Spleen (tissue), 7 donors: ENCODE results near the gene TPX2.

Experiments used
- POLR2A ChIP-seq, 3 donors: fragments of 450-650 bp; IDR thresholded peaks; one replicate each; pipeline ENCODE4 v1.5.1; 2017; ENCODE audit warnings: antibody characterized with exemption in 3 of 3, mild to moderate bottlenecking in 1 of 3
- POLR2AphosphoS5 ChIP-seq, 3 donors: sonication (generic); formaldehyde crosslinking; IDR thresholded peaks; one replicate each; pipeline ENCODE4 v1.5.1; 2017; ENCODE audit warnings: antibody characterized with exemption in 3 of 3
- TF ChIP-seq, protein P1 (sequence below), 11 experiments: fragments of 200-600 bp in 7 of 11; fragments of 450-650 bp in 4 of 11; sonication (generic) in 4 of 11; IDR thresholded peaks in 8 of 11; conservative IDR thresholded peaks in 3 of 11; 1 replicate in 7 of 11; 2 replicates in 4 of 11; pipeline versions ENCODE4 v1.4.0 to v1.8.0; 2016 to 2021; ENCODE audit warnings: antibody characterized with exemption in 11 of 11, inconsistent platforms in 4 of 11, mild to moderate bottlenecking in 1 of 11
- donor health status: DM: no; HTN: no; CAD: no; lungs with moderate emphysema.
- donor health status: DM: no; HTN: no; CAD: no.
- donor health status: DM: no; HTN: no; CAD: no.

DNA sequence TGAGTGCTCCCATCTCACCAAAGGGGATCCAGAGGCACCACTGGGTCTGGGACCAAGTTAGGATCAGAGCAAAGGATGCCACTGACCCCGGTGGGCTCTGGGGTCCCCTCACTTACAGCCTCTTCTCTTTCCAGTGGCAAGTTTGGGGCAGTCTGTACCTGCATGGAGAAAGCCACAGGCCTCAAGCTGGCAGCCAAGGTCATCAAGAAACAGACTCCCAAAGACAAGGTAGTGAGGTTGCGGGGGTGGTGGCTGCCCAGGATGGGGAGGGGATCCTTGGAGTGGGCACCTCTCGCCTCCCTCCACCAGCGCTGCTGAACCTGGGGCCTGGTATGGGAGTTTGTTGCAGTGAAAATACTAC is 85.0 kb downstream of the TPX2 start:
- TF ChIP-seq, protein P1, sequence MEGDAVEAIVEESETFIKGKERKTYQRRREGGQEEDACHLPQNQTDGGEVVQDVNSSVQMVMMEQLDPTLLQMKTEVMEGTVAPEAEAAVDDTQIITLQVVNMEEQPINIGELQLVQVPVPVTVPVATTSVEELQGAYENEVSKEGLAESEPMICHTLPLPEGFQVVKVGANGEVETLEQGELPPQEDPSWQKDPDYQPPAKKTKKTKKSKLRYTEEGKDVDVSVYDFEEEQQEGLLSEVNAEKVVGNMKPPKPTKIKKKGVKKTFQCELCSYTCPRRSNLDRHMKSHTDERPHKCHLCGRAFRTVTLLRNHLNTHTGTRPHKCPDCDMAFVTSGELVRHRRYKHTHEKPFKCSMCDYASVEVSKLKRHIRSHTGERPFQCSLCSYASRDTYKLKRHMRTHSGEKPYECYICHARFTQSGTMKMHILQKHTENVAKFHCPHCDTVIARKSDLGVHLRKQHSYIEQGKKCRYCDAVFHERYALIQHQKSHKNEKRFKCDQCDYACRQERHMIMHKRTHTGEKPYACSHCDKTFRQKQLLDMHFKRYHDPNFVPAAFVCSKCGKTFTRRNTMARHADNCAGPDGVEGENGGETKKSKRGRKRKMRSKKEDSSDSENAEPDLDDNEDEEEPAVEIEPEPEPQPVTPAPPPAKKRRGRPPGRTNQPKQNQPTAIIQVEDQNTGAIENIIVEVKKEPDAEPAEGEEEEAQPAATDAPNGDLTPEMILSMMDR (IDR thresholded peaks at IDR 0.05 in 8 of 11, conservative IDR thresholded peaks at IDR 0.05 in 3 of 11), result no peak
- TF ChIP-seq POLR2A (IDR thresholded peaks at IDR 0.05), result no peak
- TF ChIP-seq POLR2AphosphoS5 (IDR thresholded peaks at IDR 0.05), result no peak
